HuH-7.5 (cell line): ENCODE data around the gene NTRK3.

Experiments used
- DNase-seq: peaks from one replicate; pipeline ENCODE4 v3.0.0; 2011; ENCODE audit warnings: low spot score

Gene NTRK3

DNA sequence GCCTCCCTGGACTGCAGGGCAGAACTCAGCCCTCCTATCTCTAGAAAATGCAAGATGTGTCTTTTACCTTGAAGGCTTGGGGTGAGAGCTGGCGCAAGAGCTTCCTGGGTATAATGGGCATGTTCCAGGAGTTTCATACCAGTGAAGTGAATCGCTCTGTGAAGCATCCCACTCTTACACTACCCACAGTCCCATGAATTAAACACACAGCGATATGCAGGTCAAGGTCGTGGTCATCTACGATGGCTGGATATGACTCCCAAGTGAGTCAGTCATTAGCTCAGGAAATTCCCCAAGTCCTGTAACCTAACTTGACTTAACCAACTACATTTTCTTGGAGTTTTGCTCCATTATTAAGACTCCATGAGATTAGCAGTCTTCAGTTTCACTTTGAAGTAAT is 439.7 kb downstream of the NTRK3 start:
- DNase-seq, result no peak

DNA sequence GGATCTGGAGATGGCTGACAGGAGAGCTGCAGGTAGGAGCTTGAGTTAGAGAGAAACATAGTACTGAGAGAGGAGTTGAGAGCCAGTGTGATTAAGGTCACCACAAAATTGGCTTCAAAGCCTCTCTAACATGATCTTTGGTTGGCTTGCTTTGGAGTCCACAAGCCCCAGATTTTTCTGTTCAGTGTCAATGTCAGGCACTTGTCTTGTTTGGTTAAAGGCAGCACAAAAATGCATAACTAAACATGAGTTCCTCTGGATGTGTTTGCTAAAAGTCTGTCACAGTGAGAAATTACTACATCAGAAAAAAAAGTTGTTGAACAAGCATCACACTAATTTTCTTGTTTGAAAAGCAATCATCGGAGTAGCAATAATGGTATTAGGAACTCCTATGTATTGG is 440.5 kb downstream of the NTRK3 start:
- DNase-seq, result no peak
